ENCODE measurements around the gene ANO4. TPM values are rescaled to one million over a fixed set of nuclear protein-coding genes. Genes with fewer than 3 reads are reported as not detected.

Gene ANO4
- total RNA-seq, 1 donor from 2014 or later: 1.7 TPM

GRCh38 chr12:100860611-100861010 is 66.0 kb downstream of the ANO4 start:
- intact Hi-C loops (cut with DNase I): no loop called here
- no peak for DNase-seq (ENCODE audit: low spot score)
- ATAC-seq: no peak

GRCh38 chr12:100862676-100863075 is 68.1 kb downstream of the ANO4 start:
- DNase-seq (ENCODE audit: low spot score) (no peak), ATAC-seq (no peak)
- intact Hi-C loops (cut with DNase I): no loop called here

- DNase-seq (ENCODE audit: low spot score) (no peak), ATAC-seq (no peak)
- intact Hi-C loops (cut with DNase I): no loop called here
Measured at GRCh38 chr12:100864366-100864765, 69.8 kb downstream of the ANO4 start.

- intact Hi-C loops (cut with DNase I): no loop called here
- no peak for ATAC-seq
- no peak for DNase-seq (ENCODE audit: low spot score)
Measured at GRCh38 chr12:100867639-100868393, 73.2 kb downstream of the ANO4 start.

- DNase-seq (ENCODE audit: low spot score) (no peak), ATAC-seq (no peak)
- intact Hi-C loops (cut with DNase I): no loop called here
Measured at GRCh38 chr12:100868487-100868886, 73.9 kb downstream of the ANO4 start.

GRCh38 chr12:100871195-100871734 is 76.7 kb downstream of the ANO4 start:
- intact Hi-C loops (cut with DNase I): no loop called here
- DNase-seq (ENCODE audit: low spot score): no peak
- ATAC-seq: no peak

- intact Hi-C loops (cut with DNase I): no loop called here
- ATAC-seq: no peak
- DNase-seq (ENCODE audit: low spot score): no peak
Measured at GRCh38 chr12:100875156-100875555, 80.6 kb downstream of the ANO4 start.

GRCh38 chr12:100875771-100876170 is 81.2 kb downstream of the ANO4 start:
- DNase-seq (ENCODE audit: low spot score): no peak
- ATAC-seq: no peak
- intact Hi-C loops (cut with DNase I): no loop called here

- DNase-seq (ENCODE audit: low spot score) (no peak), ATAC-seq (no peak)
- intact Hi-C loops (cut with DNase I): no loop called here
Measured at GRCh38 chr12:100877776-100878175, 83.2 kb downstream of the ANO4 start.

GRCh38 chr12:100895192-100895591 is 100.6 kb downstream of the ANO4 start:
- DNase-seq (ENCODE audit: low spot score) (no peak), ATAC-seq (no peak)
- intact Hi-C loops (cut with DNase I): no loop called here

GRCh38 chr12:100896192-100896591 is 101.6 kb downstream of the ANO4 start:
- intact Hi-C loops (cut with DNase I): no loop called here
- ATAC-seq: no peak
- no peak for DNase-seq (ENCODE audit: low spot score)

GRCh38 chr12:100897240-100897639 is 102.7 kb downstream of the ANO4 start:
- DNase-seq (ENCODE audit: low spot score) (no peak), ATAC-seq (no peak)
- intact Hi-C loops (cut with DNase I): no loop called here

- intact Hi-C loops (cut with DNase I): no loop called here
- DNase-seq (ENCODE audit: low spot score) (no peak), ATAC-seq (no peak)
Measured at GRCh38 chr12:100899301-100899700, 104.7 kb downstream of the ANO4 start.

- ATAC-seq (no peak), DNase-seq (ENCODE audit: low spot score) (no peak)
- intact Hi-C loops (cut with DNase I): no loop called here
Measured at GRCh38 chr12:100900808-100901207, 106.2 kb downstream of the ANO4 start.

- intact Hi-C loops (cut with DNase I): no loop called here
- ATAC-seq (no peak), DNase-seq (ENCODE audit: low spot score) (no peak)
Measured at GRCh38 chr12:100901266-100901665, 106.7 kb downstream of the ANO4 start.

GRCh38 chr12:100904270-100904669 is 109.7 kb downstream of the ANO4 start:
- intact Hi-C loops (cut with DNase I): no loop called here
- ATAC-seq (no peak), DNase-seq (ENCODE audit: low spot score) (no peak)

GRCh38 chr12:100908501-100908900 is 113.9 kb downstream of the ANO4 start:
- ATAC-seq (no peak), DNase-seq (ENCODE audit: low spot score) (no peak)
- intact Hi-C loops (cut with DNase I): no loop called here

GRCh38 chr12:100913872-100914592 is 119.5 kb downstream of the ANO4 start:
- ATAC-seq (no peak), DNase-seq (ENCODE audit: low spot score) (no peak)
- intact Hi-C loops (cut with DNase I): no loop called here

GRCh38 chr12:100919116-100919515 is 124.5 kb downstream of the ANO4 start:
- no peak for ATAC-seq
- intact Hi-C loops (cut with DNase I): no loop called here
- no peak for DNase-seq (ENCODE audit: low spot score)

GRCh38 chr12:100920493-100920892 is 125.9 kb downstream of the ANO4 start:
- intact Hi-C loops (cut with DNase I): no loop called here
- ATAC-seq (no peak), DNase-seq (ENCODE audit: low spot score) (no peak)

Measured in sciatic nerve (tissue), 2 donors.